GM18508 (cell line): ENCODE measurements around the gene MYH16.
"Not testable (repeated sequence)": the region's sequence is repeated elsewhere in the genome, so short reads cannot be mapped to it uniquely, and the experiment has no call there.

ENCODE experiments used
- ATAC-seq: cut with Tn5 transposase; IDR thresholded peaks from one replicate; pipeline ENCODE4 v1.9.1; 2021; ENCODE audit warnings: moderate number of reproducible peaks; ENCODE audit not compliant: insufficient read depth, unreplicated experiment

MYH16 gene

DNA sequence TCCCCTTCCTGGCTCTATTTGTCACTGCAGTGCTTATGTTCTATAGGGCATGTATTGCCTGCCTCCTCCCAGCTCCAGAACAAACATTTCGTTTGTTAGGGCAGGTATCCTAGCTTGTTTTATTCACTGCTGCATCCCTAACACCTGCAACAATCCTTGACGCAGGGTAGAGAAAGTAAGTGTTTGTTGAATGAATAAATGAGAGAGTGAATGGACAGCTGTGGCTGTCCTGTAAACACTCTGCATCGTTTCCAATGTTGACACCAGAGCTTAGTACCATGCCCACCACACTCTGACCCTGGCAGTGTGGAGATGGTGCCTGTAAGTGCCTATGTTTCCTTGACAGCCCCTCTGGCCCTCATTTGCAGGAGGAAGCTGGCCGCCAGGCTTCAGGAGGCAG lies 21.0 kb downstream of the MYH16 start:
- no peak for ATAC-seq

DNA sequence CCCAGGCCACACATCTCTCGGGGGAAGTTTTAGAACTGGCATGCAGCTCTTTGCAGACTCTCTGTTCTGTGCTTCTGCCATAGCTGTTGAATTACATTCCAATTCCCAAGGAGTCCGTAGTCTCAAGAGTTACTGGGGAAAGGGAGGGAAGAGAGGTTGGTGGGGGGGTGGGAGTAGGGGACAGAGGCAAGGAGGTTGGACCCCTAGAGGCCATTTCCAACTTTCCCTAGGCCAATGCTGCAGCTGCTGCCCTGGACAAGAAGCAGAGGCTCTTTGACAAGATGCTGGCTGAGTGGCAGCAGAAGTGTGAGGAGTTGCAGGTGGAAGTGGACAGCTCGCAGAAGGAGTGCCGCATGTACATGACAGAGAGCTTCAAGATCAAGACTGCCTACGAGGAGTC lies 23.8 kb downstream of the MYH16 start:
- no peak for ATAC-seq

DNA sequence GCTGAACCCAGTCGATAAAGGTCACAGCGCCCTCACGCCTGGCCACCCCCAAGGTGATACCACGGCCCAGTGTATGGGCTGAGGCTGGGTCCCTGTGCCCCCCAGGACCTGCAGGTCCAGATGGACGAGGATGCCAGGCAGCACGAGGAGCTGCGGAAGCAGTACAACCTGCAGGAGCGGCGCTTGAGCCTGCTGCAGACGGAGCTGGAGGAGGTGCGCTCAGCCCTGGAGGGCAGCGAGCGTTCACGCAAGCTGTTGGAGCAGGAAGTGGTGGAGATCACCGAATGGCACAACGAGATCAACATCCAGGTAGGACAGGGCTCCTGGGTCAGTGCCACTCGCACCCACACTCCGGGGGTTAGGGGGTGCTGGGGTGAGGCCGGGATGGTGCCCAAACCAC lies 28.9 kb downstream of the MYH16 start:
- no peak for ATAC-seq

DNA sequence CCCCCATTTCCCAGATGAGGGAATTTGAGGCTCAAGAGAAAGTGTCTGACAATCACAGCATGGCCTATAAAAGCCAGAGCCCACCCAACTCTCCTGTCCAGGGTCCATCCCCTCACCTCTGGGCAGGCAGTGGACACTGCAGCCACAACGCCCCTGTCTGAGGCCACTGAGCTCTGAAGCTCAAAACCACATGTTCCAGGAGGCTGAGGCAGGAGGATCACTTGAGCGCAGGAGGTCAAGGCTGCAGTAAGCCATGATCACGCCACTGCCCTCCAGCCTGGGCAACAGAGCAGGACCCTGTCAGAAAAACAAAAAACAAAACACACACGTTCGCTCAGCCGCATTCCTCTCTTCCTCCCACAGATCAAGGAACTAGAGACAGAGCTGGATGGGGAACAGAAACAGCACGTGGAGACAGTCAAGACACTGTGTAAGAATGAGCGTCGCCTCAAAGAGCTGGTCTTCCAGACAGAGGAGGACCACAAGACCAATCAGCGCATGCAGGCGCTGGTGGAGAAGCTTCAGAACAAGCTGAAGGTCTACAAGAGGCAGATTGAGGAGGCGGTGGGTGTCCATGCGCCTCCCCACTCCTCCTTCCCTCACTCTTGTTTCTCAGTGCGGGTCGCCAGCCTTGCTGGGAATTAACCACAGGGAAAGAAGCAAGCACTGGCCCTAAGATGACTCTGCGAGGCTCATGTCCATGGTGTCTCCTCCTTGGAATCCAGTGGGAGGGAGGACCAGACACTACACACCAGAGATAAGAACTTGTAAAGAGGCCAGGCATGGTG lies 33.0 kb downstream of the MYH16 start:
- no peak for ATAC-seq

DNA sequence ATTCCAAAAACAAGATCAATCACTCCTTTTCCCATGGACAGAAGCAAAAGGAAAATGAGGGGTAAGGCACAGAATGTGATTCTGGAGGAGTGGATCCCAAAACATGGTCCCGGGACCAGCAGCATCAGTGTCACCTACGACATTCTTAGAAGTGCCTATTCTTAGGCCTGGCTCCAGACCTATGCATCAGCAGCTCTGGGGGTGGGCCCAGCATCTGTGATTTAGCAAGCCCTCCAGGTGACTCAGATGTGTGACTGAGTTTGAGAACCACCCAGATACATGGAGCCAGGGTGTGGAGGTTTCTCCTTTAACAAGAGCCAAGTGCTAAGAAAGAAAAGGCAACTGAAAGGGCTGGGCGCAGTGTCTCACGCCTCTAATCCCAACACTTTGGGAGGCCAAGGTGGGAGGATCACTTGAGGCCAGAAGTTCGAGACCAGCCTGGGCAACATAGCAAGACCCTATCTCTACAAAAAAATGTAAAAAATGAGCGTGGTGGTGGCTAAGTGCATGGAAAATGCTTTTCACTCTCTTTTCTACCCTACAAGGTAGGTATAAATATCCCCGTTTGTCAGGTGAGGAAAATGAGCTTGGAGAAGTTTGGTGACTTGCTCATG lies 35.9 kb downstream of the MYH16 start:
- no peak for ATAC-seq

DNA sequence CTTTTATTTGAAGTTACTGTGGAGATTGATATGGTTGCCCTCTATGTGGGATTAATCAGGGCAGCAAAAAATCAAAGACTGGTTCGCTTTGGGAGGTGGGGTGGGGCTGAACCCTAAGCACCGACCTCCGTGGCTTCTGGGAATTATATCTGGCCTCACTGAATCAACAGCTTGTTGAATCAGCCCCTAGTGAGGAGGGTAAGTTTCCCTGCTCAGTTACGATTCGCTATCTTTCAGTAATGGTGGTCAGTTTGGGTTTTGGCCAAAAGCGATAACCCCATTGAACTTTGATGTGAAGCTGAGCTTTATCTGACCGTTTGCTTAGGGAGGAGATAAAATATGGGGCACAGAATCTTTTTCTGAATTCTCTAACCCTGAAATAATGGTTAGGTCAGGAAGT lies 36.5 kb downstream of the MYH16 start:
- ATAC-seq: no peak

DNA sequence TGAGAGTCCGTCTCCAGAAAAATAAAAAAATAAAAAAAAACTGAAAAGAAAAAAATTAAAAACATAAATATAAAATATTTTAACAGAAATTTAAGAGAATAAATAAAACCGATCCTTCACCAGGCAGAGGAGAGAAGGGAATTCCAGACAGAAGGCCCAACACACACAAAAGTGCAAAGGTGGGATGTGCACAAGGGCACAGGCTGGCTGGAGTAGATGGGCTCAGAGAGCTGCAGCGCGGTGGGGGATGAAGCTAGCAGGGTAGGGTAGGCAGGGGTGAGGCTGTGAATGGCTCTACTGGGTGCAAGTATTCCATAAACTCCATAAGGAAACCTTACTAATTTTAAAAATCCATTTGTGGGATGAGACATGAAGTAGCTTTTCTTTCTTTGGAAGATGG lies 37.4 kb downstream of the MYH16 start:
- no peak for ATAC-seq

DNA sequence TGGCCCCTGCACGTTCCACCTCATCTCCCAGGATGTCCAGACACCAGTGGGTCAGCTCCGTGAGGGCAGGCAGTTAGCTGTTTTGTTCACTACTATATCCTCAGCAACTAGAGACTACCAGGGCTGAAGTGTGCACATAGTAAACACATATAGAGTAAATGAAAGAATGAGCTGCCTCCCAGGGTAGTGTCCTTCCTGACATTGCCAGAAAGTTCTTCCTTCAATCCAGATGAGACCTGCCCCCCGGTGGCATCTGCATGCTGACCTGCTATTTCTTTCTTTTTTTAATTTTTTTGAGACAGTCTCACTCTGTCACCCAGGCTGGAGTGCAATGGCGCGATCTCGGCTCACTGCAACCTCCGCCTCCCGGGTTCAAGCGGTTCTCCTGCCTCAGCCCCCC lies 39.1 kb downstream of the MYH16 start:
- no peak for ATAC-seq

DNA sequence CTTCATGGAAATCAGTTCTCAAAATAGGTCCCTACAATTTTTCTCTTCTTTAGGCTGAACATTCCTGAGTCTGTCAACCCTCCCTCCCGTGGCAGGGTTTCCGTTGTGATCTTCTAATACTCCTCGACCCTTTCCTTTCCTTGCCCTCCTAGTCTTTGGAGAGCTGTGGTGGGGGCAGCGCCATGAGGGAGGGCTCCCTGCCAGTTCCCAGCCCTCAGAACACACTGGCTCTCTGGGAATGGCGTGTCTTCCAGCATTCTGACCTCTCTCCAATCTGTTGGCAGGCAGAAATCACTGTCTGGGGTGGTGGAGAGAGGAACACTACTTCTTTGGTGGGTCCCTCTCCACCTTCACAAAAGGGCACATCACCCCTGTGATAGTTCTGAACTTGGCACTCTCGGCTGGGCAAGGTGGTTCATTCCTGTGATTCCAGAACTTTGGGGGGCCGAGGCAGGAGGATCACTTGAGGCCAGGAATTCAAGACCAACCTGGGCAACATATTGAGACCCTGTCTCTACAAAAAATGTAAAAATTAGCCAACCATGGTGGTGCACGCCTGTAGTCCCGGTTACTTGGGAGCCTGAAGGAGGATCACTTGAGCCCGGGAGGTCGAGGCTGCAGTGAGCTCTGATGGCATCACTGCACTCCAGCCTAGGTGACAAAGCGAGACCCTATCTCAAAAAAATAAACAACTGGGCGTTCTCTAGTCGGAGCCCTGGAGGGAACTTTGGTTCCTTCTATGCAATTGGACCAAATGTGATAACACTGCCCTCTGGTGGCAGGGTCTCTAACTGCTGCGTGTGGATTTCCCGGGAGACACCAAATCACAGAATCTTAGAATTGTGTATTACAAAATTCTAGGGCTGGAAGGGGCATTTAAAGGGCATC lies 39.9 kb downstream of the MYH16 start:
- ATAC-seq: no peak

DNA sequence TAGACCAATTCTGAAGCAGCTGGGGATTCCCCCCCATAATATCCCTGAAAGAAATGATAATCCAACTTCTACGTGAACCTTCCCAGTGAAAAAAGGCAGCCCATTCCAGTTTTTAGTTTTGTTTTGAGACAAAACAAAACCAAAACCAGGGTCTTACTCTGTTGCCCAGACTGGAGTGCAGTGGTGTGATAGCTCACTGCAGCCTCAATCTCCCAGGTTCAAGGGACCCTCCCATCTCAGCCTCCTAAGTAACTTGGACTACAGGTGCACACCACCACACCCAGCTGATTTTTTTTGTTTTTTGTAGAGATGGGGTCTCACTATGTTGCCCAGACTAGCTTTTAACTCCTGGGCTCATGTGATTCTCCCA lies 40.5 kb downstream of the MYH16 start:
- no peak for ATAC-seq

DNA sequence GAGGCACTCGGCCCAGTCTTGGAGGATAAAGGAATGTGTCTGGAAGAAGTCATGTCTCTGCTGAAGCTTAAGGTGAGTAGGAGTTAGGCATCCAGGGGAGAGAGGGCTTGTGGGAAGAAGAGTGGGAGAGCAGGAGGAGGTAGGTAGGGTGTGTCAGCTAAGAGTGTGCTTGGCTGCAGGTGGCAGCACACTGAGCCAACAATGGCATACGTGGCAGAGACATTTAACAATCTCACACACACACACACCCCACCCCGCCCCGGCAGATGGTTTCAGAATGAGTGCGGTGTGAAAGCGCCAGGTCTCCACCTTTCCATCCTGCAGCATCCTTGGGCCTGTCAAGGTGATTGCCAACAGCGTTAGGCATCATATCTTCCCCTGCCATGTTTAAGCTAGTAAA lies 41.9 kb downstream of the MYH16 start:
- ATAC-seq: no peak

DNA sequence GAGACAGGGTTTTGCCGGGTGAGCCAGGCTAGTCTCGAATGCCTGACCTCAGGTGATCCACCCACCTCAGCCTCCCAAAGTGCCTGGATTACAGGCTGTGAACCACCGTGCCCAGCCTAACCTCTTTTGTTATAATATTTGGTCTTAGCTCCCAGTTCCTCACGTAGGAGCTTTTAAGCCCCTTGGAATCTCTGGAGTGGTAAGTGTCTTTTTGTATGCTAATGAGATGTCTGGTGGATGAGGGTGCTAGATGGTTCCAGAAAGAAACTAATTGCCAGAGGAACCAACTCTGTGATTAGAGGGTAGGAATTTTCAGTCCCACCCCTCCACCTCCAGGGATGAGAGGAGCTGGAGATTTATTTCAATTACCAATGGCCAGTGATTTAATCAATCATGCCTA lies 47.7 kb downstream of the MYH16 start:
- ATAC-seq: no peak

DNA sequence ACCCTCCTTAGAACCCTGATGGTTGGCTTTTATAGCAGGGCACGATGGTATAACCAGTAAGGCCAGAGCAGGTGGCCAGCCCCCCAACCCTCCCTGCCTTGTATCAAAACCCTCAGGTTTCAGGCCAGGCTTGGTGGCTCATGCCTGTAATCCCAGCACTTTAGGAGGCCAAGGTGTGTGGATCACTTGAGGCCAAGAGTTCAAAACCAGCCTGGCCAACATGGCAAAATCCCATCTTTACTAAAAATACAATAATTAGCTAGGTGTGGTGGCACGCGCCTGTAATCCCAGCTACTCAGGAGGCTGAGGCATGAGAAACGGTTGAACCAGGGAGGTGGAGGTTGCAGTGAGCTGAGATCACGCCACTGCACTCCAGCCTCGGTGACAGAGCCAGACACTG lies 50.0 kb downstream of the MYH16 start:
- ATAC-seq: not testable (repeated sequence)

DNA sequence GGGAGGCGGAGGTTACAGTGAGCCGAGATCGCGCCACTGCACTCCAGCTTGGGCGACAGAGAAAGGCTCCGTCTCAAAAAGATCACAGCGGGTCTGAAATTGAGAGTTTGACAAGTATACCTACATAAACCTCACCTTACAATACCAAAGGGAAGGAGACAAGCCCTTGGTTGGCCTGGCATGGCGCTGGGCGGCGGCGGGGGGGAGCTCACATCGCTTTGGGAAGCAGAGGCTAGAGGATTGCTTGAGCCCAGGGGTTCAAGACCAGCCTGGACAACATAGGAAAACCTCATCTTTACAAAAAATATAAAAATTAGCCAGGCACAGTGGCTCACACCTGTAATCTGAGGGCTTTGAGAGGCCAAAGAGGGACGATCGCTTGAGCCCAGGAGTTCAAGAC lies 51.9 kb downstream of the MYH16 start:
- ATAC-seq: no peak

DNA sequence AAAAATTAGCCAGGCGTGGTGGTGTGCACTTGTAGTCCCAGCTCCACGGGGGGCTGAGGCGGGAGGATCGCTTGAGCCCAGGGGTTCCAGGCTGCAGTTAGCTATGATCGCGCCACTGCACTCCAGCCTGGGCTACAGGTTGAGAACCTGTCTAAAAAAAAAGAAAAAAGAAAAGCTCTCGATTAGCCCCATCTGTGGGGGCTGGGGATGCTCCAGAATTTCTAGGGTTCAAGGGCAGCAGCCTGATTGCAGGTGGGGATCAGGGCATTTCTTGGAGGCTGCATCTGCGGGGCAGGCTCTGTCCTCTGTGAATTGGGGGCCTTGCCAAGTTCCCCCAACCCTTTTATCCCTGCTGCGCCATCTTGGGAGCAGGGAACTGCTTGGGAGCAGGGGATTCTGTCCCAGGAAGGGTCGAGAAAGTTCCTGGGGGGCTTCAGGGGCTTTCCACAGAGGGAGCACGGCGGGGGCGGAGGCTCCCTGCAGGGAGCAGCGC lies 52.4 kb downstream of the MYH16 start:
- ATAC-seq: no peak

DNA sequence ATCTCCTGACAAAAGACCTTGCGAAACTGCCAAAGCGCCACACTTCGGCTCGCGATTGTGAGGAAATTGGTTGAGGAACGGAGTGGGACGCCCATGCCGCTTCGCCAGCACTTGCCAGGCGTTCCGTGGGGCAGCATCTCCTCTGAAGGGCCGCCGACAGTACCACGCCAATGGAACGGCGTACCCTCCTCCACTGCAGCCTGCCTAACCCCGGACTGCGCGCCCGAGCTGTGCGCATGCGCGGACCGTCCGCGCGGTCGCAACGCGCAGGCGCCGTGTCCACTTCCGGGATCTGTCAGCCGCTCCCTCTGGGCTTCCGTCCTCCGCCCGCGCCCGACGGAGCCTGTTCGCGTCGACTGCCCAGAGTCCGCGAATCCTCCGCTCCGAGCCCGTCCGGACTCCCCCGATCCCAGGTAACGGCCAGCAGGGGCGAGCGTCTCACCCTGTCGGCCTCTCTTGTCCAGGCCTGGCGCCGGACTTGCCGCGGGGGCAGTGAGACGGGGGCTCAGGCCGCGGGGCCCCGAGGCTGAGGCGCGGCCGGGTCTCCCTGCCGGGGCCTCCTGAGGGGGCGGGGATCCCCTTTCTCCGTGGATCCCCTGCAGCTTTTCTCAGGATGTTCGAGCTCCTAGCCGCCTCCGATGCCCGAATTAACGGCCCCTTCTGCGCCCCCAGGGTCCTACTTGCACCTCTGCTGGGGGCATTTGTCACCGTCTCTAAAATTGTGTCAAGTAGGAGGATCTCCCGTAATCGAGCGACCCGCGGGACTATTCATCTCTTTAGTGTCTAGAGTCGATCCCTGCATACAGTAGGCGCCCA lies 53.2 kb downstream of the MYH16 start, which contains the start of gene ARPC1A:
Gene ARPC1A, plus strand, starts transcription at position 307 of the 816 bp plus-strand sequence. CDS start 7,456 bp downstream, outside the sequence.
- peak; percentile 72 for ATAC-seq

DNA sequence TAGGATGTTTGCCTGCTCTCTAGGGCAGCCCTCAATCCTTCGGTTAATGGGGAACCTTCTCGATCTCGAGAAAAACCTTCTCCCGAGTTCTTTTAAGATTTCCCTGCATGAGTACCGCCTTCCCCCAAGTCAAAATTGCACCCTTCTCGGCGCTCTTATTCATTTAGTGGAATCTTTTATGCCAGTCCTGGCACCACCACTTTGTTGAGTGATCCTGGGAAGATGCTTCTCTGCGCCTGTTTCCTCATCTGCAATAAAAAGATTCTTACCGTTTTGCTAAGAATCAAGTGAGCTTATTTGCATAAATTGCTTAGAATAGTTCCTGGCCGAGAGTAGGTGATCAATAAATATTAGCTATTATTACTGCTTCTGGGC lies 53.8 kb downstream of the MYH16 start:
- no peak for ATAC-seq

DNA sequence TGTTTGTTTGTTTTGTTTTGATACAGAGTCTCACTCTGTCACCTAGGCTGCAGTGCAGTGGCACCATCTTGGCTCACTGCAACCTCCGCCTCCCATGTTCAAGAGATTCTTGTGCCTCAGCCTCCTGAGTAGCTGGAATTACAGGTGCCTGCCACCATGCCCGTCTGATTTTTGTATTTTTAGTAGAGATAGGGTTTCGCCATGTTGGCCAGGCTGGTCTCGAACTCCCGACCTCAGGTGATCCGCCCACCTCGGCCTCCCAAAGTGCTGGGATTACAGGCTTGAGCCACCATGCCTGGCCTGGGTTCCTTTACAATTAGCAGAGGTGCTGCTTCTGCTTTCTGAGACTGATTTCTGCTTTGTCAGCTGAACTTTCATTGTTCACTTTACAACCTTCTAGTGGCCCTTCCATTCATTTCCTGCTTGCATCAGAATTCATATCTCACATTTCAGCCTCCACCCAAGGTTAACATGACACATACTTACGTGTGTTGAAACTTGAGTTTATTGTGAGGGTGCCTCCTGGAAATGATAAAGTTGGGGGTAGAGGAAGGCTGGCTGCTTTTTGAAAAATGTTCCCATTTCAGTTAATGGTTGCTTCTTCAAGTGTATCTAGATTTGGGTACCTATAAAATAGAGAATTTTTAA lies 57.8 kb downstream of the MYH16 start:
- not testable (repeated sequence) for ATAC-seq

DNA sequence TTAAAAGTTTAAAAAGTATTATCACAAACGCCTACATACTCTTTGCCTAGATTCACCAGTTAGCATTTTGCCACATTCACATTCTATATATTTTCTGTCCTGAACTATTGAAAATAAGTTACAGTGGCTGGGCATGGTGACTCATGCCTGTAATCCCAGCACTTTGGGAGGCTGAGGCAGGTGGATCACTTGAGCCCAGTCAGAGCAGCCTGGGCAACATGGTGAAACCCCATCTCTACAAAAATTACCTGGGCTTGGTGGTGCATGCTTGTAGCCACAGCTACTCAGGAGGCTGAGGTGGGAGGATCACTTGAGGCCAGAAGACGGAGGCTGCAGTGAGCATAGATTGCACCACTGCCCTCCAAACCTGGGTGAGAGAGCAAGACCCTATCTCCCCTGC lies 58.4 kb downstream of the MYH16 start:
- no peak for ATAC-seq

DNA sequence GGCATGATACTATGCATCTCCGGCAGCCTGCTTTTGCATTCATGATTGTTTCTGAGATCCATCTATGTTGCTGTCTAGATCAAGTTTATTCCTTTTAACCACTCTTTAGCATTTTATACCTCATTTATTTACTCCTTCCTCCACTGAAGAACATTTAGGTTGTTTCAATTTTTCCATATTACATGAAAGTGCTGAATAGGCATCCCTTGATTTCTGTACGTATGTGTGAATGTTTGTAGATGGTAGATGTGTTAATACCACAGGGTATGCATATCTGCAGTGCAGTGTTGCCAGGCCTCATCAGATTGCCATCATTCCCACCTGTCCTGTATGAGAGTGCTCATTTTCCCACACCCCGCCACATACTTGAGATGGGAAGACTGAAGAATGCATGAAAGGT lies 67.0 kb downstream of the MYH16 start:
- ATAC-seq: no peak
